ENCODE results near the gene ZNF280D.

The ZNF280D gene

DNA sequence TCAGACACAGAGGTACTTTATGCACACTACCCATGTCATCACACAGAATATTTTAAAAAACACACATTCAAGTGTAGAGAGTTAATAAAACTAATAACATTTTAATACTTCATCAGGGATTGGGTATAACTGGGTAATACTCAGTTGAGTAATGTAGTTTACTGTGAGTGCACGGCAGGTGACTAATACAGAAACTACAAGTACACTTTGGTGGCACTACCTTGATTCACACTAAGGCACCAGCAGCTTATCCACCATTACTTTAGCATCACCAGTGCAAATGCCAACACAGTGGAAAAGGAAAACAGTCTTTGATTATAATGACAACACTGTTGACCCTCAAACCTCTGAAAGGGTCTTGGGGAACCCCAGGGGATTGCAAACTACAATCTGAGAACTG, 33.6 kb downstream of the ZNF280D start:
- TF ChIP-seq ZFX (IDR thresholded peaks at IDR 0.05) (no peak), CTCF (conservative IDR thresholded peaks at IDR 0.05) (no peak)
- H3K27ac ChIP-seq, result no peak overlapping the region

GRCh38 chr15:56698270-56698669, 35.0 kb downstream of the ZNF280D start:
- no peak for TF ChIP-seq ZFX (IDR thresholded peaks at IDR 0.05)
- no peak for TF ChIP-seq CTCF (conservative IDR thresholded peaks at IDR 0.05)
- H3K27ac ChIP-seq, result no peak overlapping the region

DNA sequence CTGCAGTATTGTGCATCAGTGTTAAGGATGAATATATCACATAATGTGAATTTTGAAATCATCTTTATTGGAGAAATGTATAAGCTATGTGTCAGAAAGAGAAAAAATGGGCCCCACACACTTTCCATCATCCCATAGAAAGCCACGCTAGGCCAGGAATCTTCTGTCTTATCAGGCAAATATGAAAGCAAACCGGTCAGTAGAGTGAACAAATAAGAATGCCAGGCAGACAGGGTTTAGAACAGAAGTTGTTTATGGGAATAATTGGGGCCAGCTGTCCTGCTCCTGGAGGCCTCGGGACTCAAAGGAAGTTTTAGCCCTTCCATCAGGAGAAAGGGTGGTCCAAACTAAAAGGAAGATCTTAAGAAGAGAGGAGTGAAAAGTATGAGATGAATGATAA, 39.5 kb downstream of the ZNF280D start:
- H3K27ac ChIP-seq, result no peak overlapping the region
- no peak for TF ChIP-seq ZFX (IDR thresholded peaks at IDR 0.05)

DNA sequence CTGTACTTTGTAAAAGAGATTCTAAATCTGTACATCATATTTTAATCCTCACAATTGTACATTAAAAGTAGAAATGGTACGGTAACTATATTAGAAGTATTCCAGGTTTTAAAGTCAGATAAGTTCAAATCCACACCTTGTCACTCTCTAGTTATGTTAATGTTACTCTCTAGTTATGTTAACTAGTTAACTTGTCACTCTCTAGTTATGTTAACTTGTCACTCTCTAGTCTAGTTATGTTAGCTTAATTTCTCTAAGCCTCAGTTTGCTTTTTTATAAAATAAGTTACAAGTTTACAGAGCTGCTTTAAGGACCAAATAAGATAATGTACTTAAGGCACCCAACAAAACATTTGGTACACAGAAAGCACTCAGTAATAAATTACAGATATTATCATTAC, 42.6 kb downstream of the ZNF280D start:
- TF ChIP-seq CTCF (conservative IDR thresholded peaks at IDR 0.05) (no peak), ZFX (IDR thresholded peaks at IDR 0.05) (no peak)
- H3K27ac ChIP-seq, result no peak overlapping the region

- TF ChIP-seq ZFX (IDR thresholded peaks at IDR 0.05), result no peak
- no peak for TF ChIP-seq CTCF (conservative IDR thresholded peaks at IDR 0.05)
- H3K27ac ChIP-seq, result no peak overlapping the region
These were observed 49.4 kb downstream of the ZNF280D start for GRCh38 chr15:56683908-56684307.

DNA sequence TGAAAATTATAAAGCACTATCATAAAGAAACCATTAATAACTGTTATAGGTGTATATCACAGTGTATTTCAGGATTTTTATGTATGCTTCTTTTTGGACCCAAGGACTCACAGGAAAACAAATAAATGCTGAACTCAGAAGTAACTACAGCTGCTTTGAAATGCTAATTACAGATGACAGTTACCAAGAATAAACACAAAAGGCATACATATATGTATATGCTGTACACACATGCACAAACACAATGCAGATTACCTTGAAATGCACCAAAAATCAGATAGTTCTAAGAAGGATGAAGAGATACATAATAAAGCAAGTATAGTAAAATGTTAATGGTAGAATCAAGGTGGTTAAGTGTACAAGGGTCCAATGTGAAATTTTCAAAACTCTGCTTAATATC, 52.2 kb downstream of the ZNF280D start:
- TF ChIP-seq CTCF (conservative IDR thresholded peaks at IDR 0.05) (no peak), ZFX (IDR thresholded peaks at IDR 0.05) (no peak)
- no peak overlapping the region for H3K27ac ChIP-seq

GRCh38 chr15:56679225-56679624, 54.1 kb downstream of the ZNF280D start:
- no peak overlapping the region for H3K27ac ChIP-seq
- TF ChIP-seq ZFX (IDR thresholded peaks at IDR 0.05), result no peak
- TF ChIP-seq CTCF (conservative IDR thresholded peaks at IDR 0.05), result no peak

- TF ChIP-seq CTCF (conservative IDR thresholded peaks at IDR 0.05), result no peak
- TF ChIP-seq ZFX (IDR thresholded peaks at IDR 0.05), result no peak
- H3K27ac ChIP-seq, result no peak overlapping the region
These were observed 54.7 kb downstream of the ZNF280D start for GRCh38 chr15:56678571-56678970.
